Measurements from ENCODE around the gene COL18A1. TPM values are rescaled to one million over a fixed set of nuclear protein-coding genes. Genes with fewer than 3 reads are reported as not detected.
"Not testable (repeated sequence)": the region's sequence is repeated elsewhere in the genome, so short reads cannot be mapped to it uniquely, and the experiment has no call there.

The COL18A1 gene
- total and polyA plus RNA-seq, 2 donors (not counting 1 experiment from before 2014, with no cell fraction given) = 15.6 to 24.7 TPM

GRCh38 chr21:45501081-45502005, 96.4 kb downstream of the COL18A1 start:
- 78% methylated on average over 12 of the region's 20 CpGs for WGBS (ENCODE audit: insufficient coverage)

DNA sequence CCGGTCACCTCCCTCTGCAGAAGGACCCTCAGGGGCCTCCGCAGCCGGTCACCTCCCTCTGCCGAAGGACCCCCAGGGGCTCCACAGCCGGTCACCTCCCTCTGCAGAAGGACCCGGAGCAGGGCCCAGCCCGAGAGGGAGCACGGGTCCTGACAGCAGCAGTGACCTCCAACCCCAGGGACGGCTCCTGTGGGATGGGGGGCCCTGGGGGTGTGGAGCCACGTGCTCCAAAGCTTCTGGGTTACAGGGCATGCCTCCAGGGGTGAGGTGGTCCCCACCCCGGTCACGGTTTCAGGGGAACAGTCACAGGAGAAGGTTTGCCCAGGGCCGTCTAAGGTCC, 97.0 kb downstream of the COL18A1 start:
- Mint-ChIP-seq H3K4me1 (no peaks in the 10 kb centered on the region), H3K27me3 (peaks cover 4% of the 10 kb centered on the region), H3K27ac (no peak overlapping the region), H3K4me3 (no peak overlapping the region), H3K9me3 (ENCODE audit: insufficient read depth) (no peaks in the 10 kb centered on the region)
- no peak for DNase-seq
- Histone ChIP-seq H2AFZ (ENCODE audit: insufficient read depth, low read depth, low read length, poor library complexity, severe bottlenecking) (no peak overlapping the region), H3K79me2 (ENCODE audit: control insufficient read depth, insufficient read depth, low read length) (no peaks in the 10 kb centered on the region), H3K4me2 (replicated peaks; ENCODE audit: low read depth, low read length, poor library complexity, severe bottlenecking) (no peak overlapping the region), H3K4me3 (ENCODE audit: control extremely low read depth in 1 of 5, extremely low read depth in 1 of 5, insufficient read depth in 1 of 5, low read depth in 2 of 5, low read length in 4 of 5) (no peak overlapping the region), H3K27me3 (replicated peaks in 1 of 4; ENCODE audit: control extremely low read depth in 1 of 4, control insufficient read depth in 3 of 4, insufficient read depth in 4 of 4, low read length in 3 of 4) (no peaks in the 10 kb centered on the region), H3K9ac (ENCODE audit: low read length) (no peak overlapping the region), H3K9me3 (ENCODE audit: control extremely low read depth in 1 of 3, control insufficient read depth in 2 of 3, insufficient read depth in 1 of 3, low read length in 2 of 3) (no peaks in the 10 kb centered on the region), H4K20me1 (ENCODE audit: control insufficient read depth, insufficient read depth, low read length, poor library complexity, severe bottlenecking) (no peaks in the 10 kb centered on the region), H3K36me3 (replicated peaks in 1 of 2; ENCODE audit: control extremely low read depth in 1 of 2, control insufficient read depth in 1 of 2, extremely low read depth in 1 of 2, insufficient read depth in 2 of 2, low read length in 1 of 2) (no peaks in the 10 kb centered on the region), H3K27ac (ENCODE audit: low read length in 2 of 2) (no peak overlapping the region), H3K4me1 (ENCODE audit: control insufficient read depth in 2 of 2, insufficient read depth in 2 of 2, low read length in 2 of 2) (no peaks in the 10 kb centered on the region)
- ATAC-seq (ENCODE audit: low read depth) = no peak
- WGBS (ENCODE audit: insufficient coverage) = 89% methylated on average over 8 of the region's 13 CpGs
- CTCF ChIA-PET = no interaction called here
- POLR2A ChIA-PET = no interaction called here
- intact Hi-C loops (cut with micrococcal nuclease) = no loop called here
- TF ChIP-seq EZH2 (IDR thresholded peaks at IDR 0.05; ENCODE audit: borderline replicate concordance, insufficient read depth, low read depth, low read length, poor library complexity, severe bottlenecking) = no peak
- TF ChIP-seq CTCF (IDR thresholded peaks at IDR 0.05) = no peak

More at GRCh38 chr21:45501081-45502005, 96.4 kb downstream of the COL18A1 start:
- H4K20me1 ChIP-seq (ENCODE audit: control insufficient read depth, insufficient read depth, low read length, poor library complexity, severe bottlenecking); POLR2A ChIA-PET; H3K27me3 Mint-ChIP-seq; H3K4me1 ChIP-seq (ENCODE audit: control insufficient read depth in 2 of 2, insufficient read depth in 2 of 2, low read length in 2 of 2); H2AFZ ChIP-seq (ENCODE audit: insufficient read depth, low read depth, low read length, poor library complexity, severe bottlenecking); intact Hi-C loops (cut with micrococcal nuclease); H3K4me2 ChIP-seq (replicated peaks; ENCODE audit: low read depth, low read length, poor library complexity, severe bottlenecking); H3K27ac Mint-ChIP-seq; H3K9me3 Mint-ChIP-seq (ENCODE audit: insufficient read depth); DNase-seq; H3K4me3 ChIP-seq (ENCODE audit: control extremely low read depth in 1 of 5, extremely low read depth in 1 of 5, insufficient read depth in 1 of 5, low read depth in 2 of 5, low read length in 4 of 5); H3K9ac ChIP-seq (ENCODE audit: low read length); H3K4me3 Mint-ChIP-seq; ATAC-seq (ENCODE audit: low read depth); H3K79me2 ChIP-seq (ENCODE audit: control insufficient read depth, insufficient read depth, low read length); H3K9me3 ChIP-seq (ENCODE audit: control extremely low read depth in 1 of 3, control insufficient read depth in 2 of 3, insufficient read depth in 1 of 3, low read length in 2 of 3); H3K36me3 ChIP-seq (replicated peaks in 1 of 2; ENCODE audit: control extremely low read depth in 1 of 2, control insufficient read depth in 1 of 2, extremely low read depth in 1 of 2, insufficient read depth in 2 of 2, low read length in 1 of 2); H3K4me1 Mint-ChIP-seq; CTCF ChIA-PET; H3K27me3 ChIP-seq (replicated peaks in 1 of 4; ENCODE audit: control extremely low read depth in 1 of 4, control insufficient read depth in 3 of 4, insufficient read depth in 4 of 4, low read length in 3 of 4); H3K27ac ChIP-seq (ENCODE audit: low read length in 2 of 2): not testable (repeated sequence)
